HG03378 (cell line): ENCODE data around the gene BASP1.
"Not testable (repeated sequence)": the region's sequence is repeated elsewhere in the genome, so short reads cannot be mapped to it uniquely, and the experiment has no call there.

Source experiments
- ATAC-seq: cut with Tn5 transposase; IDR thresholded peaks from one replicate; pipeline ENCODE4 v1.9.1; 2021; ENCODE audit warnings: mild to moderate bottlenecking, moderate library complexity; ENCODE audit not compliant: unreplicated experiment

The BASP1 gene

GRCh38 chr5:17252543-17252942, 35.1 kb downstream of the BASP1 start:
- no peak for ATAC-seq

DNA sequence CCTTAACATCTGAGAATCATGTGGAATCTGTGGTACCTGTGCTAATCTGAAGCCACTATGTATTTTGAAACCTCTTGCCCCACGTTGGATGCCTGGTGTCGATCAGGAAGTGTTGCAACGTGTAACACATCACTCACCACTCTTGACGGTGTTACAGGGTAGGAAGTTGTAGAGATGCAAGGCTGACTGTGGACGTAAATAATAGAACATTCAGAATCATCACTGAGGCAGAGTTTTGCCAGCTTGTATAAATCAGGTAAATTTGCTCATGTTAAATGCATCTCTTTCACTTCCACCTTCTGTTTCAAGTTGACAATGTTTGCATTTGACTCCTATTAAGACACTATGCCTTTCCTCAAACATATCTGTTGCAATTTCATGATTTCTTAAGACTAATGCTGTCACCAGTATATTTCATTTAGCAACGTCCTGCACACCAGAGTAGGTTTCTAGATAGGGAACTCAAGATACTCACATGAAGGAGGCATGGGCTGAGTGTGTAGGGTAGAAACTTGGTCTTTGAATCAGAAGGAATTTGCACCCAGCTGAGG, 38.1 kb downstream of the BASP1 start:
- peak; percentile 51 for ATAC-seq

- no peak for ATAC-seq
Observed at GRCh38 chr5:17256171-17256570, 38.7 kb downstream of the BASP1 start.

GRCh38 chr5:17256839-17257238, 39.4 kb downstream of the BASP1 start:
- no peak for ATAC-seq

DNA sequence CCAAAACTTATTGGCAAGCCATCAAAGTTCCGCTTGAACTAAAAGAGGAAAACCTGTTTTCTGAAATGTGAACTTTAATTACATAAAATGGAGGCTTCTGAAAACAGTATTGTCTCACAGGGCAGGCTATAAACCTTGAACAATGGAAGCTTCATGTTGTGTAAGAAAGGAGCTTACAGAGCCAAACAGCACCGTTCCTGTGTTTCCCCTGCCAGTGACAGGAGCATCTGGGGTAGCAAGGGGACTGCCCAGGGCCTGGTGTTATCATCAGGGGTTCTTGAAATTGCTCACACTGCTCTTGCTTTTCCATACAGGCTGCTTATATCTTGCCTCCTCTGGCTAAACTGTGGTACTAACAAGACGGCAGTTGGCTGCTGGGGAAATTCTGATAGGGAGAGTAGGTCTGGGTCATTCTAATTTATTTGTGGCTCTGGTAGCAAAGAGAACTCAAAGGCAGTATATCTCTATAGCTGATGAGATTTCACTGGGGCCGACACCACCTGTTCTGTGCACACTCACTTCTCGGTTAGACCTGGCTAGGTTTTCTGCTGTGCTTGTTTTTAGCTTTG, 40.4 kb downstream of the BASP1 start:
- peak; percentile 87 for ATAC-seq

GRCh38 chr5:17258431-17258830, 41.0 kb downstream of the BASP1 start:
- no peak for ATAC-seq

- ATAC-seq: not testable (repeated sequence)
Observed at GRCh38 chr5:17259012-17259411, 41.6 kb downstream of the BASP1 start.

GRCh38 chr5:17259630-17260257, 42.3 kb downstream of the BASP1 start:
- ATAC-seq: no peak

- no peak for ATAC-seq
Observed at GRCh38 chr5:17260549-17260948, 43.1 kb downstream of the BASP1 start.

GRCh38 chr5:17261075-17261474, 43.6 kb downstream of the BASP1 start:
- no peak for ATAC-seq

- no peak for ATAC-seq
Observed at GRCh38 chr5:17265041-17265440, 47.6 kb downstream of the BASP1 start.

DNA sequence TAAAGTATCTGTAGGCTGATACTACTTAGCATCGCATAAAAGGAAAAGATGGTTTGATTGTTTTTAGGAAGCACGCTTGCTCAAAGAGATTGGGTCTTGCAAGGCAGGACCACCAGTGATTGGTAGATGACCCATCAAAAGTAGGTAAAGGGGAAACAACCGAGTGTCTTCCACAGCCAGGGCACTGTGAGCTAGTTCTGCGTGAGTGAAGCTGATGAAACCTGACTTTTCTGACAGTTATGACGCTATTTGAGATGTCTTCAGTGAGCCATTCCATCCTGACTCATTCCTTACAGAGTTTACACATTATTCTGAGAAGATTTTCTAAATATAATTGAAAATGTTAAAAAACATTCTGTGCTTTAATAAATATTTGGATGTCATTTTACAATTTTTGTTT, 49.7 kb downstream of the BASP1 start:
- ATAC-seq: peak; percentile 75

DNA sequence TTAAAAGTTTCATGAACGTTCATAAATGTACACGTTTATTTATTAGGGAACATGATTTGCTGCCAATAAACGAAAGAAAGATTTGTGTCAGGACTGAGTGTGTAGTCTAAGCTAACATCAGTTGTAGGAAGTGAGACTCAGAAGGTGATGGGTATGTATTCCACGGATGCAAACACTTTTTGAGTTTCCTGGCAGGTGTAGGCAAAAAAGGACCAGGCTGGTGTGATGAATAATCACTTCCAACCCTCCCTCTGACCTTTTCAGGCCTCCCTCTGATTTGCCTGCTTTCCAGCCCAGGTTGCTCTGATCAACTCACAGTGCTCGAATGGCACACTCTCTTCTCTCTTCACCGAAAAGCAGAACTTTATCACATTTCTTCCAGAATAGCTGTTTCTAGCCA, 51.8 kb downstream of the BASP1 start:
- peak; percentile 59 for ATAC-seq

DNA sequence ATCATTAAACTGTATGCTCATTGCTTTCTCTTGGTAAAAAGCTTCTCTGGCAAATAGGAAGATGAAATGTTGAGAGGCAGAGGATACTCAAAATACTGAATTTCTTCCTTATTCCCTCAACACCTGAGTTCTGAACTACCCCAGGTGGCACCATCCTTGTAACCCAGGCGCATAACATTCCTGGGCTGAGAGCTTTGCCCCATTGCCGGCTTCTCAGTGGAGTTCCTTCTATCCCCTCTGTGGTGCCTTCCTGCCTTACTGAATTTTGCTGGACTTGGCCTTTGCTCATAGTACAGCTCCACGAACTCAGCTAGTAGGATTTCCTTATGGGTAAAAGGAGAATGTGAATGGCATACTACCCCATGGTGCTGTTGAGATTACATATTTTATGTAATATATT, 54.7 kb downstream of the BASP1 start:
- no peak for ATAC-seq

- no peak for ATAC-seq
Observed at GRCh38 chr5:17275289-17276158, 58.1 kb downstream of the BASP1 start.

- ATAC-seq: peak; percentile 63
Observed at GRCh38 chr5:17276445-17276844, 59.0 kb downstream of the BASP1 start.

DNA sequence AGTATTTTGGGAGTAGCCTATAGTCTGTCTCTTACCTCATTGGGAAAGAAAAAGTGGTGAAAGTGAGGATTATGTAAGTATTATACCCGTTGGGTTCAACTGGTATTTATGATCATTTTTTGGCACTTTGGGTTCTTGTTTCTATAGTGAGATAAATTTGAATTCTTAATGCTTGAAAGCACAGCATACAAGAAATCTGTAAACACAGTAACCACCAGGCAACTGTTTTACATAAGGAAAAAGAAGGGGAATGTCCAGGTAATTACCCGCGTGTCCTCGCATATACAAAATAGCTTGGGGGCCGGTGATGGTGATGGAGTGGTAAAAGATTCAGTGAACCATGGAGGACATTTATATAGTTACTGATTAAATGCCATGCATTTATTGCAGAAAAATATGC, 60.5 kb downstream of the BASP1 start:
- ATAC-seq: peak; percentile 43

DNA sequence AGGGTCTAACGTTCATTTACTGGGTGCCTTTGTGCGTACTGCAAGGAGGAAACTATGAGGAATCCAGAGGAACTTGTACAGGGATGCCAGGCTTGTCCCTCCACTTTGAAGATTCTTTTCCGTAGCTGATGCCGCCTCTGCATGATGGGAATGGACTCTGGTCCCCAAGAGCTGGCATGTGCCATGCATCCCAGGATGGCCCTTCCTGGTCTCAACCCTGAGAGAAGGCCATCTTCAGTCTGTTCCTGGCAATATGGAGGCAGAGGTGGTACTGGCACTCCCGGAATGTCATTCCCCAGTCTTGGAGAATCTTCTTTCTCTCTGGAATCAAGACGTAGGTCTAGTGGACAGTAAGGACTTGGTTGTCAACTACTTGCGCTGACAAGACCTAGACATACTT, 61.5 kb downstream of the BASP1 start:
- no peak for ATAC-seq

GRCh38 chr5:17279487-17279886, 62.1 kb downstream of the BASP1 start:
- no peak for ATAC-seq

GRCh38 chr5:17282283-17283120, 65.1 kb downstream of the BASP1 start:
- ATAC-seq: peak; percentile 96

DNA sequence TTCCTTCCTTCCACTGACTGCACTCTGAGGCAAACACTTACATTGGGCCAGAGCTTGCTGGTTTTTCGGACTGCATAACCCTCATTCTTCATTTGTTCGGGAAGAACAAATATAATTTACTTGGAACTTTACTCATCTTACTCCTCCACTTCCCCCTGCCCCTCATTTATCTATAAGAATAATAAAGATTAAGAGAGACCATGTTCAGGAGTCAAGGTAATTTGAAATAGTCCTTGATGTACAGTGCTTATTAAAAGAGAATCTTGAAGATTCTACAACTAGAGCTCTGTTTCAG, 65.6 kb downstream of the BASP1 start:
- ATAC-seq: no peak
